Myocyte (in vitro differentiated cells): ENCODE data around the gene LIX1. TPM values are rescaled to one million over a fixed set of nuclear protein-coding genes. Genes with fewer than 3 reads are reported as not detected.
A peak's percentile ranks its signal among the peaks of the same experiment; 100 is the strongest.
"Not testable (repeated sequence)": the region's sequence is repeated elsewhere in the genome, so short reads cannot be mapped to it uniquely, and the experiment has no call there.

ENCODE experiments used
- DNase-seq: peaks from one replicate; pipeline ENCODE4 v3.0.0-alpha.2; 2012; ENCODE audit warnings: low read depth
- polyA plus RNA-seq: library from polyadenylated mRNA; unstranded; fragments of >200 nt; gene quantifications from one replicate; pipeline ENCODE4 v1.2.1, GENCODE V29; 2012; ENCODE audit warnings: missing spikeins
- total RNA-seq: library from RNA; depleted of rRNA; stranded (reverse); fragments of >200 nt; gene quantifications from 2 replicates; pipeline ENCODE4 v1.2.3, GENCODE V29; 2014

The LIX1 gene
- not detected in 2 replicates for total RNA-seq
- polyA plus RNA-seq: not detected

DNA sequence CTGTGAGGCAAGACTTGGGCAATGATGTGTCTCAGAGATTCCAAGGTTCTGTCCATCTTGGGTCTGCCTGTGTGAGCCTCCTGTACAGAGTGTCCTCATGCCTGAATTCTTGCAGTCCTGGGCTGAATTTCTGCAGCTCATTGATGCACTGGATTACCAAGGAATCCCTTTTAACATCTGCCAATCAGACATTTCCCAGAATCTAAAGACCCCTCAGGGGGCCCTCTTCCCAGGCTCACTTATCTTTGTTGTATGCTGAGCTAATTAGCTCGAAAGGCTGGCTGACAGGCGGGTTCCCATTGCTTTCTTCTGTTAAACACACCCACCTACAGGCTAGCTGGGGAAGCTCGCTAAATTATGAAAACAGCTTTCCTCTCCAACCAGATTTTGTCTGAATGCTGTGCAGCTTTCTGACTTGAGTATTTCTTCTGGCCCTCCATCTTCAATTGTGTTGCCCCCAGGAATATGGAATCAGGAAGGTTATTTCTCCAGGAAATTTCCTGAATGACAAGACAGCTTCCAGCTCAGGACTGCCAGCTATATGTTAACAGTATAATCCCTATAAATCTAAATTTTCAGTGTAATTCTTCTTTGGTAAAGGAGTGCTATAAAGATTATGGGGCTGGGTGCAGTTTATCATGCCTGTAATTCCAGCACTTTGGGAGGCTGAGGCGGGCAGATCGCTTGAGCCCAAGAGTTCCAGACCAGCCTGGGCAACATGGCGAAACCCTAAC is at the start of gene LIX1:
Gene LIX1, minus strand, starts transcription at position 91 of the 734 bp plus-strand sequence. Its CDS starts 35 bp downstream, at position 56.
- DNase-seq: peak; percentile 57

DNA sequence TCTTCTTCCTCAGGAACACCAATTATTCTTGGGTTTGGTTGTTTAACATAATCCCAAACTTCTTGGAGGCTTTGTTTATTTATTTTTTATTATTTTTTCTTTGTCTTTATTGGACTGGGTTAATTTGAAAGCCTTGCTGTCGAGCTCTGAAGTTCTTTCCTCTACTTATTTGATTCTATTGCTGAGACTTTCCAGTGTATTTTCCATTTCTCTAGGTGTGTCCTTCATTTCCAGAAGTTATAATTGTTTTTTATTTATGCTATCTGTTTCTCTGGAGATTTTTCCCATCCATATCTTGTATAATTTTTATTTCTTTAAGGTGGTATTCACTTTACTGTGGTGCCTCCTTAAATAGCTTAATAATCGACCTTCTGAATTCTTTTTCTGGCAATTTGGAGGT is 49.5 kb upstream of the LIX1 start:
- no peak for DNase-seq

DNA sequence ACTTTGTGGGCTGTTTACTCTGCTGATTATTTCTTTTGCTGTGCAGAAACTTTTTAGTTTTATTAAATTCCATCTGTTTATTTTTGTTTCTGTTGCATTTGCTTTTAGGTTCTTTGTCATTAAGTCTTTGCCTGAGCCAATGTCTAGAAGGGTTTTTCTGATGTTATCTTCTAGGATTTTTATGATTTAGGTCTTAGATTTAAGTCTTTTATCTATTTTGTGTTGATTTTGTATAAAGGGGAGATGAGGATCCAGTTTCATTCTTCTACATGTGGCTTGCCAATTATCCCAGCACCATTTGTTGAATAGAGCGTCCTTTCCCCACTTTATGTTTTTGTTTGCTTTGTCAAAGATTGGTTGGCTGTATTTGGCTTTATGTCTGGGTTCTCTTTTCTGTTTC is 47.1 kb upstream of the LIX1 start:
- DNase-seq: not testable (repeated sequence)

DNA sequence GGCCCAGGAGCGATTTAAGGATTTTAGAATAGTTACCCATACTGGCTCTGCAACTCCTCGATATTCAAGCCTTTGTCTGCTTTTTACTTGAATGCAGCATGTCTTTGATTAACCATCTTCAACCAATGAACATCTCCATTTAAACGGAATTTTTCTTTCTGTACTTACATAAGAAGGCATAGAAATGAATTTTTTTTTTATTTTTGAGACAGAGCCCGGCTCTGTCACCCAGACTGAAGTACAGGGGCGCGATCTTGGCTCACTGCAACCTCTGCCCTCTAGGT is 41.5 kb upstream of the LIX1 start:
- no peak for DNase-seq

DNA sequence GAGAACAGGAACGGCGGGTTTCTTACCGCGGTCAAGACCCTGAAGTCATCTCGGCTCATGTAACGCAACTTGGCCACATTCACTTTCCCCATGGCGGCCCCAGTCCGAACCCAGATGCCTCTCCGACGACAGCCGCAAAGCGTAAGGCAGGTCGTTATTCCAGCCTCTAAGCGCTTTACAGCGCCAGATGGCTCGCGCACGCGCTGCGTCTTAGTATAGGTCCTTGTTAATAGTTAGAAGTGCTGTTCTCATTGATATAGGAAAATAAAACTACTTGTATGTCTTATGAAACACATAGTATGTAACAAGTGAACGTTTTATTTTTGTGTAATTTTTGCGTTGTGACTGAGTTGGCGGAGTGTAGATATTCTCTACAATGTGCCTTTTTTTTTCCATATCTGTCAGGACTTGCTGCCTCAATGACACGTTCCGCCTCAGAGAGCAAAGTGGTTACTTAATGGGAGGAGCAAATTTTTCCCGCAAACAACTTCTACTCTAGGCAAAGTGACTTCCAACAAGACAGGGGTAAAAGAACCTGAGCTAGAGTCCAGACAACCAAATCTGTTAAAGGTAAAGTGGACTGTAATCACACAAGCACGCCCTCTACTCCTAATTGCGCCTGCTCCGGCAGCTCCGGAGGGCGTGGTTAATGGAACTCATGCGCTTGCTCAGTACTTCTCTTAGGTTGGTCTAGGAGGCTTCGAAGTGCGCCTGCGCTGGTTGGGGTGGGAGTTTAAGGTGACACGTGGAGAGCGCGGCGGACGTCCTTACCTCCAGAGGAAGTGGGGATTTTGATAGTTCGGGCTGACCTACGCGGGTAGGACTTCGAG is 40.9 kb upstream of the LIX1 start, which contains the start of gene RIOK2:
Gene RIOK2, minus strand, starts transcription at position 148 of the 830 bp plus-strand sequence. Its CDS starts 56 bp downstream, at position 92.
- DNase-seq: peak; percentile 98

DNA sequence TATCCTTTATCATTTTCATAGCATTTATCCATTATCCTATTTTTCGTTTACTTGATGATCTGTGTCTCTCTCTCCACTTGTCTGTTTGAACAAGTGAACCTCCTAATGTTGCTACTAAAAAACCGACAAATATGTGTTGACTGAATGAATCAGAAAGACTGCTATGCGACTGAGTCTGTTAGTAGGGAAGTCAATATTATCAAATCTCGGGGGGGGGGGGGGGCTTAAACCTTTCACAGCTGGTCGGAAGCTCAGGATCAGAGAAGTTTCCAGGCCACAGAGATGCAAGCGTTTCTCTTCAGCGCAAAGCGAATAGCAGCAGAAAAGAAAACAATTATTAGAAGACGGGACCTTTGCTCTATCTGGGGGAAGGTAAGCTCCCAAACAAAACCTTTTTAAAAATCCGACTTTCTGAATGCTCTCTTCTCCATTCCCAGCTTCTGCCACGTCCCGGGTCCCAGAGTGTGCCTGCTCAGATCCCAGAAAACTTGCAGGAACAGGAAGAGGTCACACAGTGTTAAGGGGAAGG is 40.2 kb upstream of the LIX1 start:
- DNase-seq: no peak

DNA sequence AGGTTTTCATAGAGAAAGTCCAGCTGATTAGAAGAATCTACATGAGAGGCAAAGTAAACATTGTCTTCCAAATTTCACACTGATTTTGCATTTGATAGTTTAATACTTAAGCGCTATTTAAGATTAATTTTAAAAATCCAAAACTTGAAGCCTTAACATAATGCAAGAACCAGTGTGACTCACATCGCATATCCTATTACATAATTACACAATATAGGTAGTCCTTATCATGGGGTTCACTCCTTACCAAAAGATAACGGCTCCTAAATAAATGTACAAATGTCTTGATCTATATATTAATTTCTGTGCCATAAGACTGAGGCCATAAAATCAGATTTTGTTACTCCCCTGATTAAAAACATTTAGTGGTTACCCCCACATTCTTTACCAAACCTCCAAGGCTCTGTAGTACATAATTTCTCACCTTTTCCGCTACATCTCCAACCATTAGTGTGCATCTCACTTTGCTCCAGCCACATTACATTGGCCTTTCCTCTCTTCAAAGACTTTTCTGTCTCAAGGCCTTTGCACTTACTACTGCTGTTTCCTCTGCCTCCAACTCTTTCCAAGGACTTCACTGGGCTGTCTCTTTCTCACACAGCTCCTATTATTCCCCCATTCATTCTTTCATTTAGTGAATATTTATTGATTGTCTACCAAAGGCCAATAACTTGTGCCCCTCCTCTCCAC is 39.6 kb upstream of the LIX1 start:
- no peak for DNase-seq

DNA sequence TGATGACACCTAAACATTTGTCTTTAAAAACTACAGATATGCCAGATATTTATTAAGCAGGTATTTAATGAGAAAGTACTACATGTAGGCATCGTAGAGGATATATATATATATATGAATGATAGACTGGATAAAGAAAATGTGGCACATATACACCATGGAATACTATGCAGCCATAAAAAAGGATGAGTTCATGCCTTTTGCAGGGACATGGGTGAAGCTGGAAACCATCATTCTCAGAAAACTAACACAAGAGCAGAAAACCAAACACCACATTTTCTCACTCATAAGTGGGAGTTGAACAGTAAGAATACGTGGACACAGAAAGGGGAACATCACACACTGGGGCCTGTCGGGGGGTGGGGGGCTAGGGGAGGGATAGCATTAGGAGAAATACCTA is 37.0 kb upstream of the LIX1 start:
- DNase-seq: not testable (repeated sequence)

DNA sequence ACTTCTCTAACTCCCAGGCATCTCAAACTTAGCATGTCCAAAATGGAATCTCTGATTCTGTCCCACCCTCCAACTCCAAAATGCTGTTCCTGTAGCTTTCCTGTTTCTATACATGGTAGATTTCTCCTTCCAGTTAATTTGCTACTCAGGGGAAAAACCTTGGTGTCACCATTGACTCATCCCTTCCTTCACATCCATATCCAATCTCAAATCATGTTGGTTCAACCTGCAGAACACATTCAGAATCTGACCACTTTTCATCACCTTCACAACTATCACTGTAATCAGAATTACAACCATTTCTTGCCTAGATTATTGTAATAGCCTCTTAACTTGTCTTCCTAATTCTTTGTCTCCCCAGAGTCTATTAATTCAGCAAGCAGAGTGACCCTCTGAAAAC is 29.8 kb upstream of the LIX1 start:
- DNase-seq: no peak

DNA sequence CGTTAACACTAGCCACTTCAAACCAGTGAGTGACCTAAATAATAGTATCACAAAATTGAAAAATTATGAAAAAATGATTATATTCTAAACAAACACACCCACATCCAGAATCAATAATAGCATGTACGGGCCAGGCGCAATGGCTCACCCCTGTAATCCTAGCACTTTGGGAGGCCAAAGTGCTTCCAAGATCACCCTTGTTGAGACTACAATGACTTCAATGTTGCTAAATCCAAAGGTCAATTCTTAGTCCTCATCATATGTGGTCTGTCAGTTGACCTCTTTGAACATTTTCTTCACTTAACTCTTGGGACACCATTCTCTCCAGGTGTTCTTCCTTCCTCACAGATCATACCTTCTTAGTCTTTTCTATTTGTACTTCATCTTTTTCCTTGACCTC is 29.3 kb upstream of the LIX1 start:
- no peak for DNase-seq

DNA sequence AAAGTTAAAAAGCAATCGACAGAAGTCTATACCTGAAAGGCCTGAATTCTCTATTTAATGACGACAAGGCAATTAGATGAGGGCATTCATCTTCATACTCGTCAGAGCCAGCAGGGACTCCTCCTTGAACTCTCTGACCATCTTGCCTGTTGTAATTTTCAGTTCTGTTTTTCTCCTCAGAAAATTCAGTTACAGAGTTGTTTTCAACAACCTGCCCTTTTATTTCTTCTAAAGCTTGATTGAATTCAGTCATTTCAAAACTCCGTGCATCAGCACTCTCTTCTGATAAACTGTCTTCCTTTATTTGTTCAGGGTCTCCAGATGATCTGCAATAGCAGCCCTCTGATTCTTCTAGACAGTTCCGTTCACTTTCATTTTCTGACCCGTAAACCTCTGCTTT is 25.0 kb upstream of the LIX1 start:
- DNase-seq: no peak

DNA sequence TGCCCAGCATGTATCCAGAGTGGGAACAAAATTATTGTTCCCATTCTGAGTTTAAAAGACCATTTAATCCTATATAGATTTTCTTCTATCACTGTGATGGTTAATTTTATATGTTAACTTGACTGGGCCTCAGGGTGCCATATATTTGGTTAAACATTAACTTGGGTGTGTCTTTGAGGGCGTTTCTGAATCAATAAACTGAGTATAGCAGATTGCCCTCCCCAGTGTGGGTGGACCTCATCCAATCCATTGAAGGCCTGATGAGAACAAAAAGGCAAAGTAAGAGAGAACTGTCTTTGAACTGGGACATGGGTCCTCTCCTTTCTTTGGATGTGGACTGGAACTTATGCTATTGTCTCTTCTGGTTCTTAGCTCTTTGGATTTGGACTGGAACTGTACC is 23.3 kb upstream of the LIX1 start:
- DNase-seq: no peak

DNA sequence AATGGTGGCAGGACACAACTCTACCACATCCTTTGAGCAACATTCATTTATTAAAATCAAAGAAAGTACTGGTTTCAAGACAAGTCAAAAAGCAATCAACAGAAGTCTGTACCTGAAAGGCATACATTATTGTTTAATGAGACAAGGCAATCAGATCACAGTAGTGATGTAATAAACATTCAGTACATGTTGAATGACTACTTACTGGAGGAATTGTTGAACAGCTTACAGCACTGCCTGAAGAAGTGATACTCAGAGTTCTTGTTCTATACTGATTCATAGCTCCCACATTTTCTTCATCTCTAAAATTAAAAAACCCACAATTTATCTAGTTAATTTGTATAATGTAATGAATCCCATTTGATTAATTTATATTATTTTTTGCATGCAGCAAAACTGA is 22.4 kb upstream of the LIX1 start:
- no peak for DNase-seq

DNA sequence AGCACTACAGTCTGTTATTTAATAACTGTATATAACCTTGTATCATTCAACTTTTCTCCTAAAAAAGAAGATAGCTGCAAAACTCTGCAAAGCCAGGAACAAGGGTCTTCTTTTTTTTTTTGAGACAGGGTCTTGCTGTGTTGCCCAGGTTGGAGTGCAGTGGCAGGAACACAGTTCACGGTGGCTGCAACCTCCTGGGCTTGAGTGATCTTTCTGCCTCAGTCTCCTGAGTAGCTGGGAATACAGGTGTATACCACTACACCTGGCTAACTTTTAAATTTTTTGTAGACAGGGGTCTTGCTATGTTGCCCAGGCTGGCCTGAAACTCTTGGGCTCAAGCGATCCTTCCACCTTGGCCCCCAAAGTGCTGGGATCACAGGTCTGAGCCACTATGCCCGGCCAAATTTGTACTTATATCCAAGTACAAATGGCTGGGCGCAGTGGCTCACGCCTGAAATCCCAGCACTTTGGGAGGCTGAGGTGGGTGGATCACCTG is 21.4 kb upstream of the LIX1 start:
- DNase-seq: no peak

DNA sequence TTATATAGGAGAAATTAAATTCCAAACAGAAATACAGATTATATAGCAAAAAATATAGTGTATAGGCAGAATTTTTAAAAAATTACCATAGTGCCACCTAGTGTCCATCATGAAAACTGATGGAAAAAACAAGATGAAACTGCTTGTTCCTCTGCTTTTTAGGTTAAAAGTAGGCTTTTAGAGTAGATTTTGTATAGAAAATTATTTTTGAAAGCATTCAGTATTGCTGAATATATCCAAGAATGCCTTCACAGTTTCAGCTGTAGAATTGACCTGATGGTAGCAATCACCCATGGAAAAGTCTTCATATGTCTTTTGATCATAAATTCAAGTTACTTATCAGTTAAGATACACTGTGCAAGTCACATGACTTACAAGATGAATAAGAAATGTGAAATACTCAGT is 21.0 kb upstream of the LIX1 start:
- peak; percentile 10 for DNase-seq

DNA sequence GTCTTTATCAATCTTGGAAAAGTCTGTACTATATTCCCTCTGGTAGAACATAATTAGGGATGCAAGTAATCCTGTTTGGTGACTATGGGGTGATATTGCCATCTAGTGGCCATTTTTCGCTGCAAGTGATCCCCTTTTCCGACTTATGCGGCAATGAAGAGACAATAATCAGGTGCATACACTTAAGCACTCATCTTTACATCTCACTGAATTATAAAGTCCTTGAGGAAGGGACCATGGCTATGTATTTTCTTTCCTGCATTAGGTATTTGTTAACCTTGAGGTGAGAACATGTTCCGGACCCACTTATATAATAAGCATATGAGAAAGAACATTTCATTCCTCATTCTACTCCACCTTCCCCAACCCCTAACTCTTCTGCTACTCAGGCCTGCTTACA is 19.6 kb upstream of the LIX1 start:
- peak; percentile 80 for DNase-seq

DNA sequence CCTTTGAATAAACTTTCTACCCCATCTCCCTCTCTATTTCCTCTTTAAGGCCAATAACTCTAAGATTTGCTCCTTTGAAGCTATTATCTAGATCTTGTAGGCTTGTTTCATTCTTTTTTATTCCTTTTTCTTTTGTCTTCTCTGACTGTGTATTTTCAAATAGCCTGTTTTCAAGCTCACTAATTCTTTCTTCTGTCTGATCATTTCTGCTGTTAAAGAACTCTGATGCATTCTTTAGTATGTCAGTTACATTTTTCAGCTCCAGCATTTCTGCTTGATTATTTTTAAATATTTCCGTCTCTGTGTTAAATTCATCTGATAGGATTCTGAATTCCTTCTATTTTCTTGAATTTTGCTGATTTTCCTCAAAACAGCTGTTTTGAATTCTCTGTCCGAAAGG is 15.3 kb upstream of the LIX1 start:
- no peak for DNase-seq

DNA sequence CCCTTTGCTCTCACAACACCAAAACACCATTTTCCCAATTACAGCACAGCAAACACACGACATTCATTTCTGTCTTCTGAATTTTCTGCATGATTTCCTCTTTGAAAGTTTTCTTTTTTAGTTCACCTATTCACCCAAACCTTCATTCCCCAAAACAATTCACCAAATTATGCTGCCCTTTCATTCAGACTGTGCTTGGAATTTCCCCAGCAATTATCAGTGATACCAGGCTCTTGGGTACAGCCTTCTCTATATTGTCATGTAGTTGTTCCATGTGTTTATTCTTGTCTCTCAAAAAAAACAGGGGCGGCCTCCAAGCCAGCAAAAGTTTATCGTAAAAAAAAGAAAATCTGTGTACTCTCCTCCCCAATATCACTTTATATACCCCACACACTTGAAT is 9.0 kb upstream of the LIX1 start:
- DNase-seq: no peak

DNA sequence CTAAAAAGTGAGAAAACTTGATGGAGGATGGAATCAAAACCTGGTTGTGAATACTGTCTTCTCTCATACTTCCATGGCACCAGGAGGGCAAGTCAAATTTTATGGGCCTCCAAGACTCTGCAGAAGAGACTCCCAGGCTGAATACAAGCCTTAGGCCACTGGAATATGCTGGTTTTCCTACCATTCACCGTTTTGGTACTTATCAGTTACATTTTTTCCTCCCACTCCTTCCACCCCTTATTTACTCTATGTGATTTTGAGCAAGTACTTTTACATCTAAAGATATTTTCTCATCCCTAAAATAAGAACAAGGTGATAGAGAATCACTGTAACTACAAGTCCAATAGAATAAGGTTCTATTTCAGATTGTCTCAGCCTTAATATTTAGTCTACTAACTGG is 8.0 kb upstream of the LIX1 start:
- no peak for DNase-seq

DNA sequence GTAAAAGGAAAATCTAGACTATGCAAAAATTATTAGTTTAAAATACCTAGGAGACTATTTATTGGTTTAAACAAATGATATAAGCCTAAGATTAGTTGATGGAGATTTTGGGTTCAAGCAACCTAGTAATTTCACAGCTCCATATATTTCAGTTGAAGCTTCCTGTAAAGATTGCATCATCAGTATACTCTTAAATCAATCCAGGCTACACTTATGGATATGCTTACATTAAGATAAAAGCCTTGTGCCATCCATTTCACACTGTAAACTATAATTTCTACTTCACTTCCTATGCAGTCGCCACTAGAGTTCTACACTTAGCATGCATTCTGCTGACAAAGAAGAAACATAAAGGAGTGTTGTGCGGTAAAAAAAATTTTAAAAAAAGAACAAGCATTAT is 7.3 kb upstream of the LIX1 start:
- DNase-seq: no peak

DNA sequence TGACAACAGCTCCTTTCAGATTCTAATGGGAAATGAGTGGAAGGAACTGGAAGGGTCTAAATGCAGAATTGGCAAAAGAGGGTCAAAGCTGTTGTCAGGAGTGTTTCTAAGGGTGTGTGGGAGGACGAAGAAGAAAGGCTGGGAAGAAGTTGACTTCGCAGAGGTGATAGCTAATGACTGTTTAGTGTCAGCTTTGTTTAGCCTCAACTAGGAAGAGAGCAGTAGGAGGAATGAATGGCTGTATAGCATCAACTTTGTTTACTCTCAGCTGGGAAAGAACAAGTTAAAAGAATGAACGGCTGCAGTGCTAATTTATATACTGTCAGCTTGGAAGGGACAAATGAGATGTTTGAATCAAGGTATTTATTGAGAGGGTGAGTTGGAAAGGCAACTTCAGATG is 5.9 kb upstream of the LIX1 start:
- no peak for DNase-seq

DNA sequence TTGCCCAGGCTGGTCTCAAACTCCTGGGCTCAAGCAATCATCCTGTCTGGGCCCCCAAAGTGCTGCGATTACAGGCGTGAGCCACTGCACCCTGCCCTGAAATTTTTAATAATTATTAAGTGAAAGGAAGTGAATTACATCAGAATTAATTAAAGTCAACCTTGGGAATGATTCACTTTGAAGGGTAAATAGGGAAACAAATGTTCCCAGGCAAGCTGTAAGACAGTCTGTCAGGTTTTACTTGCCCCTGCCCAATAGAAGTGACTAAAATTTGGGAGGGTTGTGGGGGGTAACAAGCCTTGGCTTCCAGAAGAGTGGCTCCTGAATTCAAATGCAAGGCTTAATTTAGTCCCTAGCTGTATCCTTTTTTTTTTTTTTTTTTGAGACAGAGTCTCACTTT is 1.3 kb upstream of the LIX1 start:
- DNase-seq: no peak
